HG03103 (cell line): ENCODE results near the gene SZRD1.

Experiments
- ATAC-seq: cut with Tn5 transposase; IDR thresholded peaks from one replicate; pipeline ENCODE4 v1.9.1; 2021; ENCODE audit warnings: low read depth; ENCODE audit not compliant: unreplicated experiment

Gene SZRD1

GRCh38 chr1:16436946-16437474 lies 70.0 kb downstream of the SZRD1 start, which contains the start of gene SPATA21:
TSS of gene SPATA21 (minus strand) at chr1:16437424. CDS start at chr1:16431371, 6,053 bp downstream.
- ATAC-seq = no peak

GRCh38 chr1:16438516-16438915 lies 71.5 kb downstream of the SZRD1 start:
- ATAC-seq = no peak

- no peak for ATAC-seq
Measured at GRCh38 chr1:16438924-16439323, 71.9 kb downstream of the SZRD1 start.

GRCh38 chr1:16440131-16440469 lies 73.1 kb downstream of the SZRD1 start:
- peak; percentile 11 for ATAC-seq

- peak; percentile 73 for ATAC-seq
Measured at GRCh38 chr1:16440470-16441281, 73.6 kb downstream of the SZRD1 start, which contains the start of gene NECAP2. TSS of gene NECAP2 (plus strand) at chr1:16440724. CDS start at chr1:16440762, 38 bp downstream.

GRCh38 chr1:16441282-16441665 lies 74.2 kb downstream of the SZRD1 start:
- no peak for ATAC-seq

GRCh38 chr1:16442265-16442664 lies 75.2 kb downstream of the SZRD1 start:
- no peak for ATAC-seq

- no peak for ATAC-seq
Measured at GRCh38 chr1:16442941-16443340, 75.9 kb downstream of the SZRD1 start.

GRCh38 chr1:16443975-16444770 lies 77.1 kb downstream of the SZRD1 start:
- ATAC-seq = no peak

GRCh38 chr1:16445052-16445451 lies 78.0 kb downstream of the SZRD1 start:
- no peak for ATAC-seq

GRCh38 chr1:16446116-16446515 lies 79.1 kb downstream of the SZRD1 start:
- ATAC-seq = no peak

- ATAC-seq = no peak
Measured at GRCh38 chr1:16447641-16448040, 80.6 kb downstream of the SZRD1 start.
